ENCODE data around the gene RAD17. TPM values are rescaled to one million over a fixed set of nuclear protein-coding genes. Genes with fewer than 3 reads are reported as not detected.

RAD17 gene
- total and polyA plus RNA-seq, 4 donors, result 6.0 to 14.5 (median 11.8) TPM

GRCh38 chr5:69374911-69375446, 5.4 kb downstream of the RAD17 start (continued):
- TF ChIP-seq, protein P1, sequence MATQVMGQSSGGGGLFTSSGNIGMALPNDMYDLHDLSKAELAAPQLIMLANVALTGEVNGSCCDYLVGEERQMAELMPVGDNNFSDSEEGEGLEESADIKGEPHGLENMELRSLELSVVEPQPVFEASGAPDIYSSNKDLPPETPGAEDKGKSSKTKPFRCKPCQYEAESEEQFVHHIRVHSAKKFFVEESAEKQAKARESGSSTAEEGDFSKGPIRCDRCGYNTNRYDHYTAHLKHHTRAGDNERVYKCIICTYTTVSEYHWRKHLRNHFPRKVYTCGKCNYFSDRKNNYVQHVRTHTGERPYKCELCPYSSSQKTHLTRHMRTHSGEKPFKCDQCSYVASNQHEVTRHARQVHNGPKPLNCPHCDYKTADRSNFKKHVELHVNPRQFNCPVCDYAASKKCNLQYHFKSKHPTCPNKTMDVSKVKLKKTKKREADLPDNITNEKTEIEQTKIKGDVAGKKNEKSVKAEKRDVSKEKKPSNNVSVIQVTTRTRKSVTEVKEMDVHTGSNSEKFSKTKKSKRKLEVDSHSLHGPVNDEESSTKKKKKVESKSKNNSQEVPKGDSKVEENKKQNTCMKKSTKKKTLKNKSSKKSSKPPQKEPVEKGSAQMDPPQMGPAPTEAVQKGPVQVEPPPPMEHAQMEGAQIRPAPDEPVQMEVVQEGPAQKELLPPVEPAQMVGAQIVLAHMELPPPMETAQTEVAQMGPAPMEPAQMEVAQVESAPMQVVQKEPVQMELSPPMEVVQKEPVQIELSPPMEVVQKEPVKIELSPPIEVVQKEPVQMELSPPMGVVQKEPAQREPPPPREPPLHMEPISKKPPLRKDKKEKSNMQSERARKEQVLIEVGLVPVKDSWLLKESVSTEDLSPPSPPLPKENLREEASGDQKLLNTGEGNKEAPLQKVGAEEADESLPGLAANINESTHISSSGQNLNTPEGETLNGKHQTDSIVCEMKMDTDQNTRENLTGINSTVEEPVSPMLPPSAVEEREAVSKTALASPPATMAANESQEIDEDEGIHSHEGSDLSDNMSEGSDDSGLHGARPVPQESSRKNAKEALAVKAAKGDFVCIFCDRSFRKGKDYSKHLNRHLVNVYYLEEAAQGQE (IDR thresholded peaks at IDR 0.05), result no peak
- TF ChIP-seq, protein P2, sequence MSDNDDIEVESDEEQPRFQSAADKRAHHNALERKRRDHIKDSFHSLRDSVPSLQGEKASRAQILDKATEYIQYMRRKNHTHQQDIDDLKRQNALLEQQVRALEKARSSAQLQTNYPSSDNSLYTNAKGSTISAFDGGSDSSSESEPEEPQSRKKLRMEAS (IDR thresholded peaks at IDR 0.05), result no peak
- no peak for TF ChIP-seq ATF3 (IDR thresholded peaks at IDR 0.05)

GRCh38 chr5:69378376-69378775, 8.8 kb downstream of the RAD17 start:
- Histone ChIP-seq H3K4me1 (ENCODE audit: control insufficient read depth in 4 of 4, insufficient read depth in 4 of 4, low read length in 3 of 4) (no peaks in the 10 kb centered on the region), H3K27me3 (ENCODE audit: control insufficient read depth in 4 of 4, insufficient read depth in 4 of 4, low read length in 3 of 4) (no peaks in the 10 kb centered on the region), H3K36me3 (ENCODE audit: control insufficient read depth in 4 of 4, insufficient read depth in 3 of 4, low read depth in 1 of 4, low read length in 3 of 4) (peaks cover 4 to 24% (median 20%) of the 10 kb centered on the region in 4 donors), H3K9me3 (ENCODE audit: control insufficient read depth in 4 of 4, low read length in 3 of 4) (no peaks in the 10 kb centered on the region), H3K27ac (ENCODE audit: low read depth in 1 of 2, low read length in 2 of 2) (no peak overlapping the region), H3K9ac (ENCODE audit: low read depth in 1 of 2, low read length in 2 of 2) (no peak overlapping the region), H3K4me3 (ENCODE audit: low read depth in 1 of 3, low read length in 3 of 3) (no peak overlapping the region)
- TF ChIP-seq, protein P1 (IDR thresholded peaks at IDR 0.05), result no peak
- TF ChIP-seq FOXA1 (IDR thresholded peaks at IDR 0.05) (no peak), TAF1 (conservative IDR thresholded peaks at IDR 0.05) (no peak), NR2F2 (IDR thresholded peaks at IDR 0.05) (no peak), GABPA (IDR thresholded peaks at IDR 0.05 in 1 of 2, conservative IDR thresholded peaks at IDR 0.05 in 1 of 2) (no peak), HNF4G (IDR thresholded peaks at IDR 0.05) (no peak), RAD21 (IDR thresholded peaks at IDR 0.05) (no peak), HNF4A (conservative IDR thresholded peaks at IDR 0.05) (no peak), SP1 (IDR thresholded peaks at IDR 0.05) (no peak), YY1 (IDR thresholded peaks at IDR 0.05) (no peak), EGR1 (IDR thresholded peaks at IDR 0.05; ENCODE audit: low read depth in 2 of 2) (no peak), RXRA (IDR thresholded peaks at IDR 0.05) (no peak), JUND (IDR thresholded peaks at IDR 0.05) (no peak), ATF3 (IDR thresholded peaks at IDR 0.05) (no peak), FOXA2 (IDR thresholded peaks at IDR 0.05) (no peak)
- TF ChIP-seq, protein P3, sequence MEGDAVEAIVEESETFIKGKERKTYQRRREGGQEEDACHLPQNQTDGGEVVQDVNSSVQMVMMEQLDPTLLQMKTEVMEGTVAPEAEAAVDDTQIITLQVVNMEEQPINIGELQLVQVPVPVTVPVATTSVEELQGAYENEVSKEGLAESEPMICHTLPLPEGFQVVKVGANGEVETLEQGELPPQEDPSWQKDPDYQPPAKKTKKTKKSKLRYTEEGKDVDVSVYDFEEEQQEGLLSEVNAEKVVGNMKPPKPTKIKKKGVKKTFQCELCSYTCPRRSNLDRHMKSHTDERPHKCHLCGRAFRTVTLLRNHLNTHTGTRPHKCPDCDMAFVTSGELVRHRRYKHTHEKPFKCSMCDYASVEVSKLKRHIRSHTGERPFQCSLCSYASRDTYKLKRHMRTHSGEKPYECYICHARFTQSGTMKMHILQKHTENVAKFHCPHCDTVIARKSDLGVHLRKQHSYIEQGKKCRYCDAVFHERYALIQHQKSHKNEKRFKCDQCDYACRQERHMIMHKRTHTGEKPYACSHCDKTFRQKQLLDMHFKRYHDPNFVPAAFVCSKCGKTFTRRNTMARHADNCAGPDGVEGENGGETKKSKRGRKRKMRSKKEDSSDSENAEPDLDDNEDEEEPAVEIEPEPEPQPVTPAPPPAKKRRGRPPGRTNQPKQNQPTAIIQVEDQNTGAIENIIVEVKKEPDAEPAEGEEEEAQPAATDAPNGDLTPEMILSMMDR (IDR thresholded peaks at IDR 0.05; ENCODE audit: low read depth, low read length, missing input control), result no peak
- TF ChIP-seq, protein P2 (IDR thresholded peaks at IDR 0.05), result no peak
- TF ChIP-seq, protein P4, sequence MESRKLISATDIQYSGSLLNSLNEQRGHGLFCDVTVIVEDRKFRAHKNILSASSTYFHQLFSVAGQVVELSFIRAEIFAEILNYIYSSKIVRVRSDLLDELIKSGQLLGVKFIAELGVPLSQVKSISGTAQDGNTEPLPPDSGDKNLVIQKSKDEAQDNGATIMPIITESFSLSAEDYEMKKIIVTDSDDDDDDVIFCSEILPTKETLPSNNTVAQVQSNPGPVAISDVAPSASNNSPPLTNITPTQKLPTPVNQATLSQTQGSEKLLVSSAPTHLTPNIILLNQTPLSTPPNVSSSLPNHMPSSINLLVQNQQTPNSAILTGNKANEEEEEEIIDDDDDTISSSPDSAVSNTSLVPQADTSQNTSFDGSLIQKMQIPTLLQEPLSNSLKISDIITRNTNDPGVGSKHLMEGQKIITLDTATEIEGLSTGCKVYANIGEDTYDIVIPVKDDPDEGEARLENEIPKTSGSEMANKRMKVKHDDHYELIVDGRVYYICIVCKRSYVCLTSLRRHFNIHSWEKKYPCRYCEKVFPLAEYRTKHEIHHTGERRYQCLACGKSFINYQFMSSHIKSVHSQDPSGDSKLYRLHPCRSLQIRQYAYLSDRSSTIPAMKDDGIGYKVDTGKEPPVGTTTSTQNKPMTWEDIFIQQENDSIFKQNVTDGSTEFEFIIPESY (IDR thresholded peaks at IDR 0.05), result no peak
- no peak for DNase-seq (ENCODE audit: low spot score)
